Eye (tissue), 1 donor: ENCODE results near the gene CCDC87.
"Not testable (repeated sequence)": the region's sequence is repeated elsewhere in the genome, so short reads cannot be mapped to it uniquely, and the experiment has no call there.

Source experiments
- DNase-seq: peaks from one replicate; pipeline ENCODE4 v3.0.0-alpha.2; 2015

The CCDC87 gene

GRCh38 chr11:66592457-66593302, at the start of gene CCDC87, which contains the start of gene CCS:
Gene CCDC87, minus strand, starts transcription at chr11:66593063. Its CDS starts 48 bp downstream, at chr11:66593015.
Gene CCS, plus strand, starts transcription at chr11:66593185. Its CDS starts 77 bp downstream, at chr11:66593262.
- DNase-seq = peak; percentile 97

- DNase-seq = no peak
Measured at GRCh38 chr11:66641834-66642233, 49.0 kb upstream of the CCDC87 start.

GRCh38 chr11:66639814-66640340, 47.0 kb upstream of the CCDC87 start:
- not testable (repeated sequence) for DNase-seq

GRCh38 chr11:66639066-66639813, 46.4 kb upstream of the CCDC87 start:
- DNase-seq = peak; percentile 80

GRCh38 chr11:66638177-66639065, 45.6 kb upstream of the CCDC87 start, which contains the start of gene RBM4:
Gene RBM4, plus strand, starts transcription at chr11:66638703. Its CDS starts 1,009 bp downstream, at chr11:66639712.
- peak; percentile 100 for DNase-seq

GRCh38 chr11:66637557-66638176, 44.8 kb upstream of the CCDC87 start:
- DNase-seq = peak; percentile 40

- DNase-seq = no peak
Measured at GRCh38 chr11:66636411-66636810, 43.5 kb upstream of the CCDC87 start.

- DNase-seq = no peak
Measured at GRCh38 chr11:66632952-66633351, 40.1 kb upstream of the CCDC87 start.

- DNase-seq = no peak
Measured at GRCh38 chr11:66631883-66632282, 39.0 kb upstream of the CCDC87 start.

- no peak for DNase-seq
Measured at GRCh38 chr11:66629356-66629755, 36.5 kb upstream of the CCDC87 start.

GRCh38 chr11:66628061-66628603, 35.3 kb upstream of the CCDC87 start:
- DNase-seq = no peak

- no peak for DNase-seq
Measured at GRCh38 chr11:66626926-66627325, 34.1 kb upstream of the CCDC87 start.

- no peak for DNase-seq
Measured at GRCh38 chr11:66626382-66626781, 33.5 kb upstream of the CCDC87 start.

GRCh38 chr11:66625752-66626149, 32.9 kb upstream of the CCDC87 start:
- DNase-seq = no peak

- no peak for DNase-seq
Measured at GRCh38 chr11:66625041-66625751, 32.3 kb upstream of the CCDC87 start.

GRCh38 chr11:66624450-66624849, 31.6 kb upstream of the CCDC87 start:
- DNase-seq = no peak

- no peak for DNase-seq
Measured at GRCh38 chr11:66619080-66619554, 26.3 kb upstream of the CCDC87 start.

GRCh38 chr11:66617155-66617834, 24.4 kb upstream of the CCDC87 start:
- DNase-seq = no peak

- peak; percentile 99 for DNase-seq
Measured at GRCh38 chr11:66616379-66617154, 23.7 kb upstream of the CCDC87 start, which contains the start of gene RBM14. Gene RBM14, plus strand, starts transcription at chr11:66616630. Its CDS starts 91 bp downstream, at chr11:66616721.
